ENCODE measurements around the gene POTEM.
"Not testable (repeated sequence)": the region's sequence is repeated elsewhere in the genome, so short reads cannot be mapped to it uniquely, and the experiment has no call there.

- not testable (repeated sequence) for TF ChIP-seq CTCF (tag by site-specific recombination; IDR thresholded peaks at IDR 0.05); ZNF302 (tag by site-specific recombination; IDR thresholded peaks at IDR 0.05; ENCODE audit: low read depth); ZNF354C (tag by site-specific recombination; IDR thresholded peaks at IDR 0.05; ENCODE audit: borderline replicate concordance, low read depth); ZNF449 (tag by site-specific recombination; IDR thresholded peaks at IDR 0.05)
These were observed 71.6 kb downstream of the POTEM start for GRCh38 chr14:19038785-19039184.
